Colonic mucosa (tissue), 4 donors: ENCODE data around the gene LILRA5. TPM values are rescaled to one million over a fixed set of nuclear protein-coding genes. Genes with fewer than 3 reads are reported as not detected.

ENCODE experiments used
- DNase-seq: peaks from one replicate; pipeline ENCODE4 v3.0.0-alpha.2; 2020
- H3K27ac ChIP-seq: fragments of 200-600 bp; one replicate; pipeline ENCODE4 v1.8.0; 2021
- H3K27me3 ChIP-seq: fragments of 200-600 bp; one replicate; pipeline ENCODE4 v1.8.0; 2021
- H3K36me3 ChIP-seq: fragments of 200-600 bp; one replicate; pipeline ENCODE4 v1.8.0; 2021
- H3K4me1 ChIP-seq: fragments of 200-600 bp; one replicate; pipeline ENCODE4 v1.8.0; 2021; ENCODE audit warnings: mild to moderate bottlenecking
- H3K4me3 ChIP-seq: fragments of 200-600 bp; one replicate; pipeline ENCODE4 v1.8.0; 2021
- H3K9ac ChIP-seq, 2 donors: one replicate each; pipeline ENCODE4 v1.7.0; 2013; ENCODE audit warnings: control low read depth in 2 of 2, low read depth in 2 of 2, low read length in 2 of 2
- H3K9me3 ChIP-seq: fragments of 200-600 bp; one replicate; pipeline ENCODE4 v1.8.0; 2021
- intact Hi-C: fragments of 100-400 bp; cut with DNase I; formaldehyde crosslinking; loops from one replicate; pipeline ENCODE4 v1.14.1; 2022
- total RNA-seq, 2 donors: library from RNA; stranded (reverse); fragmentation: NEBNext Ultra II Directional in 1 of 2; extraction: Animal tissue kit (Norgen Biotek cat#: 25700) in 1 of 2; gene quantifications; one replicate each; pipeline ENCODE4 v1.2.1, GENCODE V29; 2021
- TF ChIP-seq, protein P1 (sequence below): fragments of 200-600 bp; IDR thresholded peaks from one replicate; pipeline ENCODE4 v1.8.0; 2022; ENCODE audit warnings: antibody characterized with exemption, mild to moderate bottlenecking
- donor health status: healthy.
- donor health status: DM: no; HTN: no; CAD: no.
- donor health status: DM: no; HTN: no; CAD: no.

The LILRA5 gene
- total RNA-seq, 2 donors from 2014 or later = 0.42 to 2.7 TPM

DNA sequence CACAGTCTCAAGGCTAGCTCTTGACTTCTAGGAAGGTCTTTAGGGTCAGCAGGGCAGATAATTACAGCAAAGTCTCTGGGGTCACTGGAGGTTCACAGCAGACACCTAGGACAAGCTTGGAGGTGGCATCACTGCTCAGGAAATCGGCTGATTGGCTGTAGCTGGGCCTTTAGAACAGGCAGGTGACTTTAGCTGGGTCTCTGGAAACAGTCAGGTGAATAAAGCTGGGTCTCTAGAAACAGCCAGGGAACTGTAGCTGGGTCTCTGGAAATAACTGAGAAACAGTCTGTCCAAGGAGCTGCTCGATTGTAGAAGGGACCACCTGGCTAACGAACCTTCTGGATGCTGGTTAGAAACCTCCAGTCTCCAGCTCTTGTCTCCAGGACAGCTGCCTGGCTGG is 41.8 kb upstream of the LILRA5 start:
- H3K9me3 ChIP-seq = no peaks in the 10 kb centered on the region
- TF ChIP-seq, protein P1, sequence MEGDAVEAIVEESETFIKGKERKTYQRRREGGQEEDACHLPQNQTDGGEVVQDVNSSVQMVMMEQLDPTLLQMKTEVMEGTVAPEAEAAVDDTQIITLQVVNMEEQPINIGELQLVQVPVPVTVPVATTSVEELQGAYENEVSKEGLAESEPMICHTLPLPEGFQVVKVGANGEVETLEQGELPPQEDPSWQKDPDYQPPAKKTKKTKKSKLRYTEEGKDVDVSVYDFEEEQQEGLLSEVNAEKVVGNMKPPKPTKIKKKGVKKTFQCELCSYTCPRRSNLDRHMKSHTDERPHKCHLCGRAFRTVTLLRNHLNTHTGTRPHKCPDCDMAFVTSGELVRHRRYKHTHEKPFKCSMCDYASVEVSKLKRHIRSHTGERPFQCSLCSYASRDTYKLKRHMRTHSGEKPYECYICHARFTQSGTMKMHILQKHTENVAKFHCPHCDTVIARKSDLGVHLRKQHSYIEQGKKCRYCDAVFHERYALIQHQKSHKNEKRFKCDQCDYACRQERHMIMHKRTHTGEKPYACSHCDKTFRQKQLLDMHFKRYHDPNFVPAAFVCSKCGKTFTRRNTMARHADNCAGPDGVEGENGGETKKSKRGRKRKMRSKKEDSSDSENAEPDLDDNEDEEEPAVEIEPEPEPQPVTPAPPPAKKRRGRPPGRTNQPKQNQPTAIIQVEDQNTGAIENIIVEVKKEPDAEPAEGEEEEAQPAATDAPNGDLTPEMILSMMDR = no peak
- no peak for DNase-seq
- H3K36me3 ChIP-seq = no peaks in the 10 kb centered on the region
- H3K4me3 ChIP-seq = no peak overlapping the region
- no peaks in the 10 kb centered on the region for H3K27me3 ChIP-seq
- no peak overlapping the region for H3K9ac ChIP-seq
- intact Hi-C loops = no loop called here
- H3K27ac ChIP-seq = no peak overlapping the region
- no peaks in the 10 kb centered on the region for H3K4me1 ChIP-seq

DNA sequence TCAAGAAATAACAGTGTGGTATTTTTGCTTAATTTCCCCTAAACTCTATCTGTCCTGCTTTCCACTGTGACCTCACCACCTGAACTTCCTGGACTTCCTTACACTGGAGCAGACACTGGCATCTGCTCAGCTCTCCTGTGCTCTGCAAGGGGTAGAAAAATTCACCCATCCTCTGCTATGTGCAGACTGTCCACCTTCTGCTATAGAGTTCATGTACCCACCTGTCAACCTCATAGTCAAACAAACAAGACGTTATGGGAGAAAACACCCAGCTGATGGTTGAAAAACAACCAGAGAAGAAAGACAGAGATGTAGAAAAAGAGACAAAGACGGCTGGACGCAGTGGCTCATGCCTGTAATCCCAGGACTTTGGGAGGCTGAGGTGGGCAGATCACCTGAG is 39.6 kb upstream of the LILRA5 start:
- TF ChIP-seq, protein P1 = no peak
- H3K27me3 ChIP-seq = no peaks in the 10 kb centered on the region
- no peaks in the 10 kb centered on the region for H3K36me3 ChIP-seq
- no peak for DNase-seq
- no peaks in the 10 kb centered on the region for H3K4me1 ChIP-seq
- H3K9me3 ChIP-seq = no peaks in the 10 kb centered on the region
- H3K9ac ChIP-seq = no peak overlapping the region
- intact Hi-C loops = no loop called here
- H3K4me3 ChIP-seq = no peak overlapping the region
- H3K27ac ChIP-seq = no peak overlapping the region

DNA sequence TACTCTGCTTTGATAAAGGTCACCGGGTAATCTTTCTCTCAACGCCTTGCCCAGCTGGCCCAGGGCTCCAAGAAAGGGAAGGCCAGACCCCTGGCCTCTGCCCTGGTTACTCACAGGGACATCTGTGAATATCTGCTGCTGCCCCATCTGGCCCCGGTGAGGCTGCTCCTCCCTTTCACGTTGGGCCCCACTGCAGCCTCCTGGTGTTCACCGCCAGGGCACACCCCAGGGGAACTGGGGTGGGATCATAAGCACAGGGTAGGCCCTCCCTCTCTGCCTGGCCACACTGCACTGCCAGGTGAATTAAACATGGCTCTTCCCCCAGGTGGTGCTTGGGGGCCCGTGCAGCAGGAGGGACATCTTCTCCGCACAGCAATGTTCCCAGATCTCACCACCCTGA is 39.1 kb upstream of the LILRA5 start:
- intact Hi-C loops = no loop called here
- DNase-seq = no peak
- Histone ChIP-seq H3K9me3 (no peaks in the 10 kb centered on the region), H3K27me3 (no peaks in the 10 kb centered on the region), H3K9ac (no peak overlapping the region), H3K4me3 (no peak overlapping the region), H3K27ac (no peak overlapping the region), H3K36me3 (no peaks in the 10 kb centered on the region), H3K4me1 (no peaks in the 10 kb centered on the region)
- TF ChIP-seq, protein P1 = no peak

- TF ChIP-seq, protein P1 = no peak
- no peak overlapping the region for H3K27ac ChIP-seq
- H3K9me3 ChIP-seq = no peaks in the 10 kb centered on the region
- H3K36me3 ChIP-seq = no peaks in the 10 kb centered on the region
- no peaks in the 10 kb centered on the region for H3K4me1 ChIP-seq
- no peak for DNase-seq
- intact Hi-C loops = no loop called here
- H3K27me3 ChIP-seq = no peaks in the 10 kb centered on the region
- H3K9ac ChIP-seq = no peak overlapping the region
- no peak overlapping the region for H3K4me3 ChIP-seq
Measured at GRCh38 chr19:54351474-54351873, 38.5 kb upstream of the LILRA5 start.

DNA sequence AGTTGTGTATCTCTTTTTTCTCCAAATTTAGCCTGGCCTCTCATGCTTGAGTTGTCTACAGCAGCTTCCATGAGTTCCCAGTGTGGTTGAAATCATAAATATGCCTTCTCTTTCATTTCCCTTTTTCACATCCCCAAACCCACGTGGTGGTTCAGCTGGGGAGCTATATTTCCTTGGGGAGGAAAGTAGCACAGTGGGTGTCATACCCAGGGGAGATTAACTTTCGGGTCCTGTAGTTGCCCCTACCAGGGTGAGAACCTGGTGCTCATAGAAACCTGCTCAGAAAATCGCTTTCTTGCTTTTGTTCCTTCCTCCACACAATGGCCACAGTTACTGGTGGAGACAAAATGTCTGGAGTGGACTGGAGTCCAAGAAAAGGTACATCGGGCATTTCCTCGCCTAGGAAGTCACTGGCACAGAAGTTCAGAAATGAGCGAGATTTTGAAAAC is 33.0 kb upstream of the LILRA5 start:
- Histone ChIP-seq H3K27me3 (no peaks in the 10 kb centered on the region), H3K36me3 (no peaks in the 10 kb centered on the region), H3K9ac (no peak overlapping the region), H3K9me3 (no peaks in the 10 kb centered on the region), H3K4me3 (no peak overlapping the region), H3K27ac (no peak overlapping the region), H3K4me1 (no peaks in the 10 kb centered on the region)
- intact Hi-C loops = no loop called here
- TF ChIP-seq, protein P1 = no peak
- no peak for DNase-seq

DNA sequence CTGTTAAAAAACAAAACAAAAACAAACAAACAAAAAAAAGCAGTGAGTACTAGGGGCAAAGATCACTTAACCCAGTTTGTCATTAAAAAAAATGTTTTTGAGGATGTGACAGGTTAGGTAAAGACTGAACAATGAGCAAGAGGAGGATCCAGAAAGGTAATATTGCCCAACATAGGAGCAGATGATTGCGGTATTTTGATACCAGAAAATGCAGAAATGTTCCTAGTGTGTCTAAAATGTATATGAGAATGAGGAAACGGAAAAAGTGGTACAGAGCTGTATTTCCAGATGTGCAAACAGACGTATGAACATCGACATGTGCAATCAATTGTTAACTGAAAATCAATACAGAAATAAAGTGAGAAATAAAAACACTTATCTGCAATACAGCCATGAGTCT is 30.9 kb upstream of the LILRA5 start:
- H3K27me3 ChIP-seq = no peaks in the 10 kb centered on the region
- TF ChIP-seq, protein P1 = no peak
- H3K9ac ChIP-seq = no peak overlapping the region
- DNase-seq = no peak
- intact Hi-C loops = no loop called here
- no peak overlapping the region for H3K4me3 ChIP-seq
- no peaks in the 10 kb centered on the region for H3K4me1 ChIP-seq
- no peaks in the 10 kb centered on the region for H3K9me3 ChIP-seq
- no peaks in the 10 kb centered on the region for H3K36me3 ChIP-seq
- no peak overlapping the region for H3K27ac ChIP-seq
